ENCODE results near the gene RARA. TPM values are rescaled to one million over a fixed set of nuclear protein-coding genes. Genes with fewer than 3 reads are reported as not detected.

RARA gene
- total and polyA plus RNA-seq, 2 of the 4 experiments (the other 2 are of a cell fraction) = 9.0 to 12.7 TPM

- H2AK5ac ChIP-seq (ENCODE audit: low read depth, low read length) = no peak overlapping the region
- H3K18ac ChIP-seq (ENCODE audit: low read depth, low read length) = no peak overlapping the region
These were observed 66.0 kb downstream of the RARA start for GRCh38 chr17:40374821-40375498.

More at GRCh38 chr17:40374821-40375498, 66.0 kb downstream of the RARA start:
- H2BK15ac ChIP-seq (ENCODE audit: low read depth, low read length) = no peak overlapping the region
- intact Hi-C loops (cut with micrococcal nuclease) = no loop called here
- H3K9ac ChIP-seq (ENCODE audit: low read depth, low read length) = no peak overlapping the region
- H4K5ac ChIP-seq (ENCODE audit: low read depth, low read length) = no peak overlapping the region
- H3K56ac ChIP-seq (ENCODE audit: extremely low read depth, insufficient read depth, low read length) = no peak overlapping the region
- DNase-seq (no peak), ATAC-seq (ENCODE audit: low read depth) (no peak)
- no peaks in the 10 kb centered on the region for H3K4me1 ChIP-seq (ENCODE audit: control insufficient read depth, insufficient read depth, low read length)
- no peaks in the 10 kb centered on the region for H3K79me1 ChIP-seq (ENCODE audit: low read depth in 1 of 2, low read length in 2 of 2)
- no peak overlapping the region for H2AFZ ChIP-seq (replicated peaks; ENCODE audit: low read length, poor library complexity)
- no peak for TF ChIP-seq CHD1 (IDR thresholded peaks at IDR 0.05; ENCODE audit: low read depth, low read length)
- no peak for TF ChIP-seq SMC3 (IDR thresholded peaks at IDR 0.05; ENCODE audit: low read depth, low read length)
- TF ChIP-seq RFX5 (IDR thresholded peaks at IDR 0.05; ENCODE audit: low read depth, low read length) = no peak
- TF ChIP-seq CEBPB (IDR thresholded peaks at IDR 0.05; ENCODE audit: low read depth, low read length) = no peak
- no peak for TF ChIP-seq MAFK (IDR thresholded peaks at IDR 0.05; ENCODE audit: low read depth, low read length)
- TF ChIP-seq, protein P1, sequence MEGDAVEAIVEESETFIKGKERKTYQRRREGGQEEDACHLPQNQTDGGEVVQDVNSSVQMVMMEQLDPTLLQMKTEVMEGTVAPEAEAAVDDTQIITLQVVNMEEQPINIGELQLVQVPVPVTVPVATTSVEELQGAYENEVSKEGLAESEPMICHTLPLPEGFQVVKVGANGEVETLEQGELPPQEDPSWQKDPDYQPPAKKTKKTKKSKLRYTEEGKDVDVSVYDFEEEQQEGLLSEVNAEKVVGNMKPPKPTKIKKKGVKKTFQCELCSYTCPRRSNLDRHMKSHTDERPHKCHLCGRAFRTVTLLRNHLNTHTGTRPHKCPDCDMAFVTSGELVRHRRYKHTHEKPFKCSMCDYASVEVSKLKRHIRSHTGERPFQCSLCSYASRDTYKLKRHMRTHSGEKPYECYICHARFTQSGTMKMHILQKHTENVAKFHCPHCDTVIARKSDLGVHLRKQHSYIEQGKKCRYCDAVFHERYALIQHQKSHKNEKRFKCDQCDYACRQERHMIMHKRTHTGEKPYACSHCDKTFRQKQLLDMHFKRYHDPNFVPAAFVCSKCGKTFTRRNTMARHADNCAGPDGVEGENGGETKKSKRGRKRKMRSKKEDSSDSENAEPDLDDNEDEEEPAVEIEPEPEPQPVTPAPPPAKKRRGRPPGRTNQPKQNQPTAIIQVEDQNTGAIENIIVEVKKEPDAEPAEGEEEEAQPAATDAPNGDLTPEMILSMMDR (conservative IDR thresholded peaks at IDR 0.05; ENCODE audit: low read depth, low read length) = no peak
- TF ChIP-seq USF2 (IDR thresholded peaks at IDR 0.05; ENCODE audit: low read depth, low read length) = no peak
- TF ChIP-seq NFE2L2 (IDR thresholded peaks at IDR 0.05; ENCODE audit: low read depth, low read length) = no peak
- no peak for TF ChIP-seq ELK1 (IDR thresholded peaks at IDR 0.05; ENCODE audit: borderline replicate concordance, low read depth, low read length)
- no peak for TF ChIP-seq RCOR1 (IDR thresholded peaks at IDR 0.05; ENCODE audit: insufficient replicate concordance, low read length)
- TF ChIP-seq RAD21 (IDR thresholded peaks at IDR 0.05; ENCODE audit: low read length) = no peak
- TF ChIP-seq BHLHE40 (IDR thresholded peaks at IDR 0.05; ENCODE audit: low read depth, low read length) = no peak
- no peak for TF ChIP-seq FOS (IDR thresholded peaks at IDR 0.05; ENCODE audit: low read depth, low read length)
- no peak for TF ChIP-seq POLR2A (IDR thresholded peaks at IDR 0.05; ENCODE audit: low read depth, low read length)
- H3K9me1 ChIP-seq (ENCODE audit: insufficient read depth, low read length) = no peaks in the 10 kb centered on the region
- no peak overlapping the region for H3K27ac ChIP-seq (ENCODE audit: insufficient read depth, low read length)
- in situ Hi-C loops (cut with MboI; ENCODE audit: low sequenced_read_pairs) = loop anchor here (25.0 kb wide), 2 partner anchors 412 to 1287 kb away; partner anchors contain the start of genes KRT27 and KRT28
- H4K8ac ChIP-seq (ENCODE audit: low read depth in 2 of 2, low read length in 2 of 2) = no peak overlapping the region
- ChIA-PET POLR2A (ENCODE audit: unreplicated experiment) (no interaction called here), CTCF (no interaction called here)
- BruUV-seq (replicated peaks) = no TSS peak
- dilution Hi-C loops (cut with HindIII; ENCODE audit: low sequenced_read_pairs, unreplicated experiment) = no loop called here
- no CpG with 5 or more reads among the region's 14 CpGs for WGBS, 2 experiments (ENCODE audit: extremely low coverage in 2 of 2, insufficient read length in 1 of 2)
- no peaks in the 10 kb centered on the region for H3K27me3 ChIP-seq (ENCODE audit: control insufficient read depth, insufficient read depth, low read length)
- H2BK20ac ChIP-seq (ENCODE audit: low read depth, low read length) = no peak overlapping the region
- H3K23ac ChIP-seq (ENCODE audit: low read depth, low read length) = no peak overlapping the region
- H3K14ac ChIP-seq (replicated peaks; ENCODE audit: low read depth, low read length) = no peak overlapping the region
- H3K4me3 ChIP-seq (ENCODE audit: insufficient read depth, low read depth, low read length) = no peak overlapping the region
- H3K36me3 ChIP-seq (ENCODE audit: control insufficient read depth, insufficient read depth, low read length) = no peaks in the 10 kb centered on the region
- 0 out of 2 replicates have a peak, but pooled peaks cover 2% of the 10 kb centered on the region for H3K9me3 ChIP-seq (ENCODE audit: control insufficient read depth, insufficient read depth, low read length)
- no peak overlapping the region for H3K4me2 ChIP-seq (ENCODE audit: low read depth, low read length)
- no peak overlapping the region for H2BK120ac ChIP-seq (ENCODE audit: low read depth, low read length)
- no peak overlapping the region for H3K4ac ChIP-seq (ENCODE audit: low read depth, low read length)
- no peaks in the 10 kb centered on the region for H4K20me1 ChIP-seq (ENCODE audit: insufficient read depth, low read length)
- H2AK9ac ChIP-seq (replicated peaks; ENCODE audit: low read depth, low read length, poor library complexity) = no peak overlapping the region
- H4K91ac ChIP-seq (ENCODE audit: insufficient read depth, low read depth, low read length) = no peak overlapping the region
- no peak overlapping the region for H2BK5ac ChIP-seq (ENCODE audit: low read depth, low read length, poor library complexity, severe bottlenecking)

All from IMR-90 (cell line).